ENCODE results near the gene CCDC178.

CCDC178 gene

GRCh38 chr18:32907311-32907585, 533.3 kb downstream of the CCDC178 start:
- DNase-seq, result no peak

GRCh38 chr18:32906506-32907310, 533.8 kb downstream of the CCDC178 start:
- no peak for DNase-seq

- DNase-seq, result no peak
These were observed 534.9 kb downstream of the CCDC178 start for GRCh38 chr18:32905651-32906050.

- DNase-seq, result no peak
These were observed 537.8 kb downstream of the CCDC178 start for GRCh38 chr18:32902568-32903330.

- no peak for DNase-seq
These were observed 540.7 kb downstream of the CCDC178 start for GRCh38 chr18:32899819-32900218.

- no peak for DNase-seq
These were observed 543.6 kb downstream of the CCDC178 start for GRCh38 chr18:32896776-32897547.

GRCh38 chr18:32893915-32894314, 546.6 kb downstream of the CCDC178 start:
- no peak for DNase-seq

GRCh38 chr18:32891797-32892196, 548.7 kb downstream of the CCDC178 start:
- no peak for DNase-seq

GRCh38 chr18:32891130-32891529, 549.4 kb downstream of the CCDC178 start:
- no peak for DNase-seq

GRCh38 chr18:32889615-32890593, 550.6 kb downstream of the CCDC178 start:
- no peak for DNase-seq

GRCh38 chr18:32888306-32888705, 552.2 kb downstream of the CCDC178 start:
- no peak for DNase-seq
